HFF-Myc (cell line): Measurements from ENCODE around the gene SLC35F2.
"Not testable (repeated sequence)": the region's sequence is repeated elsewhere in the genome, so short reads cannot be mapped to it uniquely, and the experiment has no call there.

Source experiments
- DNase-seq: peaks from one replicate; pipeline ENCODE4 v3.0.0-alpha.2; 2011; ENCODE audit warnings: low read depth; ENCODE audit errors: extremely low read depth
- H3K4me3 ChIP-seq: replicated peaks from 2 replicates; pipeline ENCODE4 v1.5.1; 2011; ENCODE audit warnings: low read depth, mild to moderate bottlenecking, control low read depth, low read length
- CTCF ChIP-seq: IDR thresholded peaks from 2 replicates; pipeline ENCODE4 v1.5.1; 2012; ENCODE audit warnings: mild to moderate bottlenecking, low read depth, low read length, control low read depth; ENCODE audit errors: missing control alignments

Gene SLC35F2

GRCh38 chr11:107836851-107837250 is 21.7 kb downstream of the SLC35F2 start:
- no peak overlapping the region for H3K4me3 ChIP-seq
- DNase-seq = no peak
- no peak for TF ChIP-seq CTCF

- H3K4me3 ChIP-seq = no peak overlapping the region
- DNase-seq = no peak
- TF ChIP-seq CTCF = no peak
These were observed 23.6 kb downstream of the SLC35F2 start for GRCh38 chr11:107834995-107835394.

- H3K4me3 ChIP-seq, DNase-seq: not testable (repeated sequence)
These were observed 24.7 kb downstream of the SLC35F2 start for GRCh38 chr11:107833926-107834325.

GRCh38 chr11:107830915-107831540 is 27.6 kb downstream of the SLC35F2 start:
- TF ChIP-seq CTCF = no peak
- no peak for DNase-seq
- no peak overlapping the region for H3K4me3 ChIP-seq

DNA sequence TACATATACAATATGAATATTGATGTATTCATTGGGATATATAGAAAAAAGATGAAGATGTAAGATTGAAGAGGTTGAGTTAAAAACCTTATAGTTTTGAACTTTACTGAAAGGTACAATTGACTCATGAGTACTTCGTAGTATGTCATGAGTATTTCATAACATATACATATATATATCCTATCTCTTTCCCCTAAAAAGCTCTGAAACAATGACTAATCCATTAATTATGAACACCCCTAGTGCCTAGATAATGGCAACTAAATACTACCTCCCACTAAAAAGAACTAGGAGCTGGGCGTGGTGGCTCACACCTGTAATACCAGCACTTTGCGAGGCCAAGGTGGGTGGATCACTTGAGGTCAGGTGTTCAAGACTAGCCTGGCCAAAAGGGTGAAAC is 31.5 kb downstream of the SLC35F2 start:
- no peak for DNase-seq
- H3K4me3 ChIP-seq = no peak overlapping the region
- no peak for TF ChIP-seq CTCF

- no peak overlapping the region for H3K4me3 ChIP-seq
- no peak for DNase-seq
- no peak for TF ChIP-seq CTCF
These were observed 32.7 kb downstream of the SLC35F2 start for GRCh38 chr11:107825875-107826274.

GRCh38 chr11:107824668-107825369 is 33.8 kb downstream of the SLC35F2 start:
- DNase-seq = no peak

More at GRCh38 chr11:107824668-107825369, 33.8 kb downstream of the SLC35F2 start:
- TF ChIP-seq CTCF = no peak
- H3K4me3 ChIP-seq = no peak overlapping the region
